ACHN (cell line): ENCODE results near the gene KNTC1.
"Not testable (repeated sequence)": the region's sequence is repeated elsewhere in the genome, so short reads cannot be mapped to it uniquely, and the experiment has no call there.

Experiments used
- DNase-seq: peaks from one replicate; pipeline ENCODE4 v3.0.0-alpha.2; 2015
- in situ Hi-C: cut with HindIII; loops from 2 replicates; pipeline ENCODE4 v1.10.0; 2017; ENCODE audit warnings: low sequenced_read_pairs, low pct_ligation_motif_present, low pct_unique_long_range_greater_than_20kb

The KNTC1 gene

DNA sequence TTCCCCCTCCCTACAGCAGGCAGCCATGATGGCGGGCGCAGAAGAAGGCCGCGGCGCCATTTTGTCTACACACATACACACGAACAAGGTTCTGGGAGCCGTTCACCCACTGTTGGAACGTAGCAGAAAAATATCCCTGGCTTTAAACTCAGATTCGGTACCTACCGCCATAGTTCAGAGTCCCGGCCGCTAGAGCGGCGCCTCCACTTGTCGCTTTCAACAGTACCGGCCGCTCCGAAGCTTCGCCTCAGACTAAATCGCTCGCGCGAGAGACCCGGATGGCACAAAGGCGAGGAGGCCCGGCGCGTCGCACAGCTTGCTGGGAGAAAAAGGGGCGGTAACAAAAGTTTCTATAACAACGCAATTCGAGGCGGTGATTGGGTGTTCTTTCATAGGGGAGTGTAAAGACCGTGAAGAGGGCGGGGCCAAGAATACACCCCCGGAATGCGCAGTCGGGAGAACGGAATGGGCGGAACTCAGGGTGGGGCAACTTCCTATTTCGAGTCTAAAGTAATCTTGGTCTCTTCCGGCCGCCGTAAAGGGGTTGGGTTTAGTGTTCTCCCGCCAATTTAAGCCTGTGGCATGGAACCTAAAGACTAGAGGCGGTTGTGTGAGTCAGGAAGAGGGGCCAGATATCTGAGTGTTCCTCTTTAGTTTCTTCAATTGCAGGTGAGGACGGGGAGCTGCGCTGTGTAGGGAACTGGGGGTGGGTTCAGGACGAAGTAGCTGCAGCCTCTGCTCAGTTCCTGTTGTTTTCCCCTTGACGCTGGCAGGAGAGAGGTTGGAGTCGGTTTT is at the start of gene KNTC1, which contains the start of gene RSRC2:
TSS of gene KNTC1 (plus strand) at position 567 of the 795 bp plus-strand sequence. CDS start 2,815 bp downstream, outside the sequence.
TSS of gene RSRC2 (minus strand) at position 254 of the 795 bp plus-strand sequence. CDS start at position 171, 83 bp downstream.
- in situ Hi-C loops, result no loop called here
- DNase-seq, result peak; percentile 100

DNA sequence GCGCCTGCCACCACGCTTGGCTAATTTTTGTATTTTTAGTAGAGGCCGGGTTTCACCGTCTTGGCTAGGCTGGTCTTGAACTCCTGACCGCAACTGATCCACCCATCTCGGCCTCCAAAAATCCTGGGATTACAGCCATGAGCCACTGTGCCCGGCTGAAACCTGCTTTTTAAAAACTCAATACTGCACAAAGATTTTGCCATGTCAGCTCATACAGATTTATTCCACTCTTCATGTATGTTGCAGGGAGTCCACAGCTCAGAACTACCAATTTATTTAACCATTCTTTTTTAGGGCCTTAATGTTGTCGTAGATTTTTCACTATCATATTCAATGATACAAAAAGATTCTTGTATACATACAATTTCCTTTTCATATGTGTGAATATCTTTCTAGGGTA is 46.3 kb upstream of the KNTC1 start:
- no peak for DNase-seq
- in situ Hi-C loops, result no loop called here

- in situ Hi-C loops, result no loop called here
These were observed 45.2 kb upstream of the KNTC1 start for GRCh38 chr12:122481861-122482260.

DNA sequence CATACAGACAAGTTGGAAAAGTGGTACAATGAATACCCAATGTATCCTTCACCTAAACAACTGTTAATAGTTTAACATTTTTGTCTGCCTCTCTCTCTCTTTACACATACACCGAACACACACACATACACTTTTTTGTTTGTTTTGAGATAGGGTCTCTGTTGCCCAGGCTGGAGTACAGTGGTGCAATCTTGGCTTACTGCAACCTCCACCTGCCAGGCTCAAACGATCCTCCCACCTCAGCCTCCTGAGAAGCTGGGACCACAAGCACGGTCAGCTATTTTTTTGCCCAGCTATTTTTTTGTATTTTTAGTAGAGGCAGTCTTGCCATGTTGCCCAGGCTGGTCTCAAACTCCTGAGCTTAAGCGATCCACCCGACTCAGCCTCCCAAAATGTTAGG is 43.1 kb upstream of the KNTC1 start:
- no peak for DNase-seq

More at GRCh38 chr12:122481861-122482260, 45.2 kb upstream of the KNTC1 start:
- DNase-seq, result no peak

DNA sequence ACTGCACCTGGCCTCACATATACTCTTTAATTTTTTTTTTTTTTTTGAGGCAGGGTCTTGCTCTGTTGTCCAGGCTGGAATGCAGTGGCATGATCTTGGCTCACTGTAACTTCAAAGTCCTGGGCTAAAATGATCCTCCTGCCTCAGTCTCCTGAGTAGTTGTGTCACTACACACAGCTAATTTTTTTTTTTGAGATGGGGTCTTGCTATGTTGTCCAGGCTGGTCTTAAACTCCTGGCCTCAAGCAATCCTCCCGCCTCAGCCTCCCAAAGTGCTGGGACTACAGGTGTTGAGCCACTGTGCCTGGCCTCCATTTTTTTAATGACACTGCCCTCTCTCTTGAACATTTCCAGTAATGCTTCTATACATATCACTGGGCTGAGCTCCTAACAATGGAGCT is 42.7 kb upstream of the KNTC1 start:
- DNase-seq, in situ Hi-C loops: not testable (repeated sequence)

More for the DNA sequence above, 43.1 kb upstream of the KNTC1 start:
- in situ Hi-C loops, result no loop called here

DNA sequence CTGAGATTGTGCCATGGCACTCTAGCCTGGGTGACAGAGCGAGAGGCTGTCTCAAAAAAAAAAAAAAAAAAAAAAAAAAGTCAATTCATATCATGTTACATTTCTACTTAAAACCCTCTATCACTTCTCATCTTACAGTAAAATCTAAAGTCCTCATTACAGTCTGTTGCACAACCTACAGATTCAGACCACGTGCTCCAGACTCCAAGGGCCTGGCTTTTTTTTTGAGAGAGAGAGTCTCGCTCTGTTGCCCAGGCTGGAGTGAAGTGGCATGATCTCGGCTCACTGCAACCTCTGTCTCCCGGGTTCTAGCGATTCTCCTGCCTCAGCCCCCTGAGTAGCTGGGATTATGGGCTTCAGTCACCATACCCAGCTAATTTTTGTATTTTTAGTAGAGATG is 40.7 kb upstream of the KNTC1 start:
- in situ Hi-C loops, DNase-seq: not testable (repeated sequence)

DNA sequence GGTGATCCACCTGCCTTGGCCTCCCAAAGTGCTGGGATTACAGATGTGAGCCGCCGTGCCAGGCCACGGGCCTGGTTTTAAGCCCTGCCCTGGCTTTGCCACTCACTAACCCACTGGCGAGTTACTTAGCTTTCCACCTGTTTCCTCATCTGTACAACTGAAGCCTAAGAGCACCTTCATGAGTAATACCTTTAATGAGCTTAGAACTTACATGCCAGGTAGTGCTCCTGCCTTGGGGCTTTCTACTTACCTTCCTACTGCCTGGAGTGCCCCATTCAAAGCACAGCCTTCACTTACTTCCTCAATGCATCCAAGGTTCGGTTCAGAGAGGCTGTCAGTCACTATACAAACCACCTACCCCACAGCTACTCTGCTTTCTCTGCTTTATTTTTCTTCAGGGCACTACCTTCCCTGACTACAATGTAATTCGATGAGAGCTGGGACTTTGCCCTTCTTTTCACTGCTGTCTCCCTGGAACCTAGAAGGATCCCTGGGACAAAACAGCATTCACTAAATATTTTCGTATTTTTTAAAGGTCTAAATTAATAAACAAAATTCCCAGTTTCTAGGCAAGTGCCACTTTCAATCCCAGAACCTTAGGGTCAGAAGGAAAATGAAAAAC is 40.1 kb upstream of the KNTC1 start:
- no peak for DNase-seq
- in situ Hi-C loops, result no loop called here

GRCh38 chr12:122487807-122488206 is 39.2 kb upstream of the KNTC1 start:
- in situ Hi-C loops, DNase-seq: not testable (repeated sequence)

DNA sequence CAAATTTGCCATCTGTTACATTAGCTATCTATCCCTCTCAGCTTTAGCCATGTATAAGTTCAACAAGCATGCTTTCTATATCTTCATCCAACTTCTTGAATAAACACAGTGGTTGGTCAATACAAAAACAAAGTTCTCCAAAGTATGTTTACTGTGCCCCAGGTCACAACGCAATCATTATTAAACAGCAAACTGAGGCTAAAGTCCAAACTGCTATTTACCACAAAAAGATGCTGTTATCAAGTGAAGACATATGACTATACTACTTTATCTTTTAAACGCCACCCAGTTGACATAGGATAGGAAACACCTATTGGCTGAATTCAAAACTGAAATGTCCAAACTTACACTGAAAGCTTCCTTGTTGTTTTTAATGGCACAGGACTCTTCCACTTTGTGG is 38.0 kb upstream of the KNTC1 start:
- in situ Hi-C loops, result no loop called here
- DNase-seq, result no peak

DNA sequence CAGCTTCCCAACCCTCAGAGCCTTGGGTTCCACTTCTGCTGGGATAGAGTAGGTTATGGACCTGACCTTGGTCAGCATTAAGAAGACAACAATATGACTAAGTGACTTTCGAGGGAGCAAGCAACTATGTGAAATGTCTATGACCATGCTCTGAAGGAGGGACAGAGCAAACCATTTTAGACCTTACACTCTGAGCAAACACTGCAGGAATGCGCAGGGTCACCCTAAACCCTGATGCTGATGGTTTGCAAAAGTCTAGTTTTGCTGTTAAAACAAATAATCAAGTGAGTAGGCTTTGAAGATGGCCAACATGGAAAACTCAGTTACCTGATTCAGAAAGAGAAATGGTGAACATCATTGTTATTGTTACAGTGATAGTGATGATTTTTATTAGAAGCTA is 35.1 kb upstream of the KNTC1 start:
- no peak for DNase-seq
- in situ Hi-C loops, result no loop called here

DNA sequence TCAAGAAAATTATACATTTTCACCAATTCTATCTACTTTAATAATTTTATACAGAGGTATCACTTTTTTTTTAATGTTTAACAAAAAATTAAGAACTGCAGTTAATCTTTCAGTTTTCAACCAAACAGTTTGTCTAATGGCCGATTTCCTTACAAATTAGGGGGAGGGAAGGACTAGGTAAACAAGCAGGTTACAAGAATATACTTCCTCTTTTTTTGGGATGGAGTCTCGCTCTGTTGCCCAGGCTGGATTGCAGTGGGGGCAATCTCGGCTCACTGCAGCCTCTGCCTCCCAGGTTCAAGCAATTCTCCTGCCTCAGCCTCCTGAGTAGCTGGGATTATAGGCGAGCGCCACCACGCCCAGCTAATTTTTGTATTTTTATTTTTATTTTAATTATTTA is 33.8 kb upstream of the KNTC1 start:
- in situ Hi-C loops, DNase-seq: not testable (repeated sequence)

GRCh38 chr12:122495258-122495657 is 31.8 kb upstream of the KNTC1 start:
- in situ Hi-C loops, result no loop called here
- DNase-seq, result no peak

- DNase-seq, result peak; percentile 77
- in situ Hi-C loops, result no loop called here
These were observed 26.9 kb upstream of the KNTC1 start for GRCh38 chr12:122499991-122500684.

DNA sequence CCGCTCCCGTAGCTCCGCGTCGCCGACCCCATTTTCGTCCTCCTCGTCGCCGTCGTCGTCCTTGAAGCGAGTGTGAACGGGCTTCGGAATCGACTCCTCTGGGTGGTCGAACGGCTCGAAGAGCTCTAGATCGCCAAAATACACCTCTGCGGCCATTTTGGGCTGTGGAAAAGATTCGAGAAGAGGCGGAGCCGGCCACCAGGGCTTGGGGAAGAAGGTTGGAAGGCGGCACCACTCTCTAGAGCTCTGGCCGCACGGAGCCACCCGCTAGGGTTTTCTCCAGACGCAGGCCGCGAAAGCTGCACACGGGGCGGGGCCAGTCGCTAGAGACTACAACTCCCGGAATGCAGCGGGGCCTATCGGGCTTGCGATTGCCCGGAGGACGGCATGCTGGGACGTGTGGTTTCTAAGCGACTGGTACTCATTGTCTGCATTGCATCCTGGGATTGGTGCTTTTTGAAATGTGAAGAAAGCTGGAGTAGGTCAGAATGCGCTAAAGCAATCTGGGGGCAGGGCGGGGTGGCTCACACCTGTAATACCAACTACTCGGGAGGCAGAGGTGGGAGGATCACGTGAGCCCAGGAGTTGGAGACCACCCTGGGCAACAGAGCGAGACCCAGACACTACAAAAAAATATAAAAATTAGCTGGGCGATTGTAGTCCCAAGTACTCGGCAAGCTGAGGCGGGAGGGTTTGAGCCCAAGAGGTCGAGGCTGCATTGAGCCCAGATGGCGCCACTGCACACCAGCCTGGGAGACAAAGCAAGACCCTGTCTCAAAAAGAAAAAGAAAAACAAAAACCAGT is 26.2 kb upstream of the KNTC1 start, which contains the start of gene ZCCHC8:
TSS of gene ZCCHC8 (minus strand) at position 248 of the 804 bp plus-strand sequence. CDS start at position 156, 92 bp downstream.
- in situ Hi-C loops, result no loop called here
- DNase-seq, result peak; percentile 100

GRCh38 chr12:122501489-122501989 is 25.5 kb upstream of the KNTC1 start:
- in situ Hi-C loops, result no loop called here
- DNase-seq, result no peak

DNA sequence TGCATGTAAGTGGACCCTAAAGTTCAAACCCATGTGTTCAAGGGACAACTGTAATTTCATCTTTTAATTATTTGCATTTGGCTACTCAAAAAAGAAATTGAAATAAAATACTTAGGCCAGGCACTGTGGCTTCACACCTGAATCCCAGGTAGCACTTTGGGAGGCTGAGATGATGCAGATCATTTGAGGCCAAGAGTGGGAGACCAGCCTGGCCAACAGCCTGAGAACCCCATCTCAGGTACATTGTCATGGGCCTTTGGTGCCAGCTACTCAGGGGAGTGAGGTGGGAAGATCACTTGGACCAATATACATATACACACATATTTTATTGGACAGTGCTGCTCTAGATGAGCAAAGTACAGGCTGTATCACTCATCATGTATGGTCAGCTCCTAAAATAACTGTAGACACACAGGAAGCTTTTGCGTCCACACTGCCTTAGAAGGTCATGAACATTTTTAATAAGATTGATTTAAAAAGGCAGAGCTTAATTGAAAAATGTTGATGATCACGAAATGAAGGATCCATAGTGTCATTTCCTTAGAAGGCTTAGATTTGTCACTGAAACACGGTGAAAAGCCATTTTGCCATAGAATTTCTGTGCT is 23.8 kb upstream of the KNTC1 start:
- DNase-seq, result no peak
- in situ Hi-C loops, result no loop called here

GRCh38 chr12:122503783-122504590 is 23.1 kb upstream of the KNTC1 start:
- DNase-seq, result no peak
- in situ Hi-C loops, result no loop called here
